Activated CD4-positive, alpha-beta memory T cell treated with anti-CD3 and anti-CD28 coated beads, Interleukin-2, amount 10 ng/mL, durations not matched to agents 7 days and 5 days (primary cell): ENCODE results near the gene CLEC4F. TPM values are rescaled to one million over a fixed set of nuclear protein-coding genes. Genes with fewer than 3 reads are reported as not detected.

Experiments used
- CTCF ChIA-PET: fragments of 350-600 bp; sonication (Branson Sonifier 250); formaldehyde crosslinking; loops from one replicate; lab custom pipeline; 2021; ENCODE audit warnings: antibody characterized with exemption, inconsistent platforms; lab: Charles Lee
- POLR2A ChIA-PET: fragments of 350-600 bp; sonication (Branson Sonifier 250); formaldehyde crosslinking; loops from one replicate; lab custom pipeline; 2021; ENCODE audit warnings: antibody characterized with exemption; lab: Charles Lee
- DNase-seq: peaks from one replicate; pipeline ENCODE4 v3.0.0-alpha.2; 2020
- H3K27ac Mint-ChIP-seq: one replicate; pipeline ENCODE4 v1.8.0; 2021; ENCODE audit warnings: mild to moderate bottlenecking, mixed read lengths
- H3K27me3 Mint-ChIP-seq: one replicate; pipeline ENCODE4 v1.8.0; 2021; ENCODE audit warnings: mixed read lengths
- H3K36me3 Mint-ChIP-seq: one replicate; pipeline ENCODE4 v1.8.0; 2021; ENCODE audit warnings: low read depth, mixed read lengths
- H3K4me1 Mint-ChIP-seq: one replicate; pipeline ENCODE4 v1.8.0; 2021; ENCODE audit warnings: mixed read lengths
- H3K4me3 Mint-ChIP-seq: one replicate; pipeline ENCODE4 v1.8.0; 2021; ENCODE audit warnings: mild to moderate bottlenecking, mixed read lengths
- H3K9me3 Mint-ChIP-seq: one replicate; pipeline ENCODE4 v1.8.0; 2021; ENCODE audit warnings: mixed read lengths
- total RNA-seq, 2 experiments: library from RNA; stranded (reverse); gene quantifications; one replicate each; pipeline ENCODE4 v1.2.3, GENCODE V29; 2021

Gene CLEC4F
- not detected for total RNA-seq

DNA sequence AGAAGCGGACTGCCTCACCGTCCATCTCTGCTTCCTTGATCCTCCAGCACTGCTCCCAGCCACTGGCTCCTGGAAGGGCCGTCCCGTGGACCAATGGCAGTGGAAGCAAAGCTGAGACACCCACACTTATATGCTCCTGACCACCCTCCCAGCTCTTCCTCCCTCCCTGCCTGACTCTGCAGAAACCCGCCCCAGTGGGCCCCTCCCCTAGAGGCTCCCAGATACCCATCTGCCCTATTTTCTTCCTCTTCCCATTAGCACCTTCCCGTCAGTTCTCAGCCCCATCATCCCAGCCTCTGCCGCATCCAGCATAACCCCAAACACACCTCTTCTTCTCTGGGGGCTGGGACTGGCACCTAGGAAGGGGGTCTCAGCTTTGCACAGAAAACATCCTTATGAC, at the start of gene CLEC4F:
Gene CLEC4F (minus strand): TSS at position 101 of the 400 bp plus-strand sequence. CDS start 76 bp downstream, at position 25.
- DNase-seq, result no peak
- H3K4me3 Mint-ChIP-seq, result no peak within 1 kb of the TSS
- ChIA-PET CTCF (no interaction called here), POLR2A (no interaction called here)
- H3K4me1 Mint-ChIP-seq, result peaks cover 32% of the 10 kb centered on the region
- H3K36me3 Mint-ChIP-seq, result no peaks in the 10 kb centered on the region
- H3K27ac Mint-ChIP-seq, result no peak within 1 kb of the TSS
- H3K27me3 Mint-ChIP-seq, result peaks cover 4% of the 10 kb centered on the region
- H3K9me3 Mint-ChIP-seq, result no peaks in the 10 kb centered on the region

DNA sequence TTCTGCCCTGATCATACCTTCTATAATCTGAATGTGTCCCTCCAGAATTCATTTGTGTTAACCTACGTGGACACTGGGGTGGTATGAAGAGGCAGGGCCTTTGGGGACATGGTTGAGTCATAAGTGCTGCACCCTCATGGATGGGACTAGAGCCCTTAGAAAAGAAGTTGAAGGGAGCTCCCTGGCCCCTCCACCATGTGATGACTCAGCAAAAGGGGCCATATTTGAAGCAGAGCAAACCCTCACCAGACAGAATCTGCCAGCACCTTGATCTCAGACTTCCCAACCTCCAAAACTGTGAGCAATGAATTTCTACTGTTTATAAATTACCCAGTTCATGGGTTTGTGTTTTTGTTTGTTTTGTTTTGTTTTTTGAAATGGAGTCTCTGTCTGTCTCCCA, 48.6 kb upstream of the CLEC4F start:
- Mint-ChIP-seq H3K36me3 (no peaks in the 10 kb centered on the region), H3K27ac (no peak overlapping the region), H3K27me3 (peaks cover 38% of the 10 kb centered on the region), H3K4me1 (no peaks in the 10 kb centered on the region), H3K4me3 (no peak overlapping the region), H3K9me3 (no peaks in the 10 kb centered on the region)
- no peak for DNase-seq
- POLR2A ChIA-PET, result no interaction called here
- CTCF ChIA-PET, result interaction anchor here (4.2 to 4.5 kb wide), 2 partner anchors 50 to 78 kb away, joined by 37 to 54 read pairs; no protein-coding TSS in a partner anchor

- Mint-ChIP-seq H3K9me3 (no peaks in the 10 kb centered on the region), H3K4me1 (no peaks in the 10 kb centered on the region), H3K27me3 (peaks cover 57% of the 10 kb centered on the region), H3K4me3 (no peak overlapping the region), H3K27ac (no peak overlapping the region), H3K36me3 (no peaks in the 10 kb centered on the region)
- peak; percentile 69 for DNase-seq
- ChIA-PET CTCF (interaction anchor here (0.5 to 4.2 kb wide), 10 partner anchors 9 to 559 kb away, joined by 3 to 24 read pairs (median 4); no protein-coding TSS in a partner anchor), POLR2A (no interaction called here)
Observed at GRCh38 chr2:70861777-70862625, 41.6 kb upstream of the CLEC4F start.

GRCh38 chr2:70855667-70856066, 35.3 kb upstream of the CLEC4F start:
- CTCF ChIA-PET, result interaction anchor here (0.6 kb wide), 1 partner anchor 190 kb away, joined by 5 read pairs; no protein-coding TSS in a partner anchor

GRCh38 chr2:70854411-70854810, 34.0 kb upstream of the CLEC4F start:
- POLR2A ChIA-PET, result no interaction called here
- no peak overlapping the region for H3K27ac Mint-ChIP-seq
- CTCF ChIA-PET, result no interaction called here
- peaks cover 25% of the 10 kb centered on the region for H3K27me3 Mint-ChIP-seq
- H3K9me3 Mint-ChIP-seq, result no peaks in the 10 kb centered on the region
- H3K4me3 Mint-ChIP-seq, result no peak overlapping the region
- H3K36me3 Mint-ChIP-seq, result no peaks in the 10 kb centered on the region
- peaks cover 26% of the 10 kb centered on the region for H3K4me1 Mint-ChIP-seq
- no peak for DNase-seq

More at GRCh38 chr2:70855667-70856066, 35.3 kb upstream of the CLEC4F start:
- no peak for DNase-seq
- H3K4me3 Mint-ChIP-seq, result no peak overlapping the region
- H3K27me3 Mint-ChIP-seq, result peaks cover 36% of the 10 kb centered on the region
- H3K27ac Mint-ChIP-seq, result no peak overlapping the region
- H3K9me3 Mint-ChIP-seq, result no peaks in the 10 kb centered on the region
- no peaks in the 10 kb centered on the region for H3K36me3 Mint-ChIP-seq
- POLR2A ChIA-PET, result no interaction called here
- peaks cover 22% of the 10 kb centered on the region for H3K4me1 Mint-ChIP-seq

DNA sequence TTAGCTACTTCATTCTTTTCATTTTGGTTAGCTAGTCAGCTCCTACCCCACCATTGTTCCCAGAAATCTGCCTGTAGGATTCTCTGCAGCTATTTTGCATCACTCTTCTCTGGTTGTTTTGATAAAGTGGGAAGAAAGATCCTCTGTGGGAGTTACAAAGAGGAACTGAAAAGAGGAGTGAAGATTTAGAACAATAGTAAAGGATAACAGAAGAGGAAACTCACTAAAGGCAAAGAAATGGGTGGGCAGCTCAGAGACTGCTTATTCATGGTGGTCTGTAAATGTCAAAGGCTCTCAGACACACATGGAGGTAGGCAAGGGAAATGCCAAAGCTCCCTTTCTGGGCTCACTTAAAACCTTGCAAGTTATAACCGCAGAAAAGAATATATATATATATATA, 32.4 kb upstream of the CLEC4F start:
- Mint-ChIP-seq H3K4me1 (peaks cover 26% of the 10 kb centered on the region), H3K27me3 (peaks cover 14% of the 10 kb centered on the region), H3K4me3 (no peak overlapping the region), H3K36me3 (no peaks in the 10 kb centered on the region), H3K9me3 (no peaks in the 10 kb centered on the region), H3K27ac (no peak overlapping the region)
- no peak for DNase-seq
- ChIA-PET POLR2A (no interaction called here), CTCF (interaction anchor here (1.2 to 1.3 kb wide), 2 partner anchors 8 to 18 kb away, joined by 4 read pairs; no protein-coding TSS in a partner anchor)

- peak overlapping the region; percentile 62 for H3K27ac Mint-ChIP-seq
- H3K36me3 Mint-ChIP-seq, result no peaks in the 10 kb centered on the region
- no peak overlapping the region for H3K4me3 Mint-ChIP-seq
- no peaks in the 10 kb centered on the region for H3K9me3 Mint-ChIP-seq
- DNase-seq, result peak; percentile 45
- POLR2A ChIA-PET, result no interaction called here
- peaks cover 13% of the 10 kb centered on the region for H3K27me3 Mint-ChIP-seq
- CTCF ChIA-PET, result interaction anchor here (0.7 to 1.3 kb wide), 2 partner anchors 10 to 20 kb away, joined by 3 to 4 read pairs; no protein-coding TSS in a partner anchor
- H3K4me1 Mint-ChIP-seq, result peaks cover 26% of the 10 kb centered on the region
Observed at GRCh38 chr2:70851704-70852103, 31.3 kb upstream of the CLEC4F start.

DNA sequence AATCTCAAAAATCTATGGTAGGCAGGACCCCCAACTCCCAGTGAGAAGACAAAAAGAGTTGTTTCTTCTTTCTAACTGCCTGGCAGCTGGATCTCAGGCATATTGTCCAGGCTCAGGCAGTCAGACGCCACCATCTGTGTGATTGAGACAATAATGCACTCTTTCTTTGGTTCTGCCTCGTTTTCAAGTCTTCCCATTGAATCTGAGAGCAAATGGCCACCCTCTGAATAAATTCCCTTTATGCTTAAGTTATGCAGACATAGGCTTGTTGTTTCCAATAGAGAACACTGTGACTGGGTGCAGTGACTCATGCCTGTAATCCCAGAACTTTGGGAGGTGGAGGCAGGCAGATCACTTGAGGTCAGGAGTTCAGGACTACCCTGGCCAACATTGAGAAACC, 30.5 kb upstream of the CLEC4F start:
- Mint-ChIP-seq H3K27me3 (peaks cover 14% of the 10 kb centered on the region), H3K36me3 (peaks cover 2% of the 10 kb centered on the region), H3K27ac (peak overlapping the region; percentile 17), H3K9me3 (no peaks in the 10 kb centered on the region), H3K4me1 (peaks cover 26% of the 10 kb centered on the region), H3K4me3 (no peak overlapping the region)
- ChIA-PET CTCF (interaction anchor here (1.2 to 1.7 kb wide), 2 partner anchors 10 to 19 kb away, joined by 3 read pairs; no protein-coding TSS in a partner anchor), POLR2A (no interaction called here)
- no peak for DNase-seq

GRCh38 chr2:70842401-70842800, 22.0 kb upstream of the CLEC4F start:
- no peak overlapping the region for H3K27ac Mint-ChIP-seq
- POLR2A ChIA-PET, result no interaction called here
- CTCF ChIA-PET, result no interaction called here
- H3K36me3 Mint-ChIP-seq, result peaks cover 5% of the 10 kb centered on the region
- peaks cover 36% of the 10 kb centered on the region for H3K27me3 Mint-ChIP-seq
- no peaks in the 10 kb centered on the region for H3K4me1 Mint-ChIP-seq
- no peak overlapping the region for H3K4me3 Mint-ChIP-seq
- DNase-seq, result no peak
- no peaks in the 10 kb centered on the region for H3K9me3 Mint-ChIP-seq

DNA sequence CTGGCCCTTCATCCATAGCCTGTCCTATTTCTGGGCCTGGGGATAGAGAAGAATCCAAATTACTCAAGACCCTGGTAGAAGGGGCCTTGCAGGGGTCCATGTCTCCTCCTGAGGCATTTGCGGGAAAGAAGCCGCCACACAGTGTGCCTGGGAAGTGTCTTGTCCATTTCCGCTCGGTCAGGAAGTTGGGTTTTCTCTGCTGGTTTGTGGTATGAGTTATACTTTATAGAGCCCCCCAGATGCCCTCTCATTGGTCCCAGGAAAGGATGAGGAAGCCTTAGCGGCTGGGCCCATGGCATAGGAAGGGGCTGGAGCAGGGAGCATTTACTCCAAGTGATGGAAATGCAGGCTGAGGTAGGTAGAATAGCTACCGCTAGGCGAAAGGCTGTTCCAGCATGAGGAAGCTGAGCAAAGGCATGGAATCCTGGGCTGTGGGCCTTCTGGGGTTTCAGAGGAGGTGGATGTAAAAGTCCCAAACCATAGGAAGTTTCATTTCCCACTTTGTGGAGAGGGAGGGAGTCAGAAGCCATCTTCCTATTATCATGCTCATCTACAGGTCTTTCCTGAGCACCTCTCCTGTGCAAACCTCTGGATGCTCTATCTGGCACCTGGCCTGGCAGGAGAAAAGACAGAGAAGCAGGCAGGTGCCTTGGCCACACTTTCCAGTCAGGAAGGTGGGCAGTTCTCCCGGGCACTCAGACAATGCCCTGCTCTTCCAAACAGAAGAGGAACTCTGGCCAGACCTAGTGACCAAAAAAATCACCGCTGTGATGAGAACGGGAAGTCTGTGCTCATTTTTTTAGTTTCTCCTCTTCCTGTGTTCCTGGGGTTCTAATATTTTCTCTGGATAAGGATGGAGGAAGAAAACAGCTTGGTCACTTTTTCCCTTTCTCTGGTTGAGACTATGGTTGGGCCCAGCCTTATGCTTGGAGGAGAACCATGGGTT, 17.9 kb upstream of the CLEC4F start:
- ChIA-PET POLR2A (no interaction called here), CTCF (no interaction called here)
- H3K36me3 Mint-ChIP-seq, result no peaks in the 10 kb centered on the region
- H3K4me1 Mint-ChIP-seq, result no peaks in the 10 kb centered on the region
- H3K27ac Mint-ChIP-seq, result no peak overlapping the region
- H3K4me3 Mint-ChIP-seq, result no peak overlapping the region
- no peak for DNase-seq
- peaks cover 15% of the 10 kb centered on the region for H3K27me3 Mint-ChIP-seq
- no peaks in the 10 kb centered on the region for H3K9me3 Mint-ChIP-seq

DNA sequence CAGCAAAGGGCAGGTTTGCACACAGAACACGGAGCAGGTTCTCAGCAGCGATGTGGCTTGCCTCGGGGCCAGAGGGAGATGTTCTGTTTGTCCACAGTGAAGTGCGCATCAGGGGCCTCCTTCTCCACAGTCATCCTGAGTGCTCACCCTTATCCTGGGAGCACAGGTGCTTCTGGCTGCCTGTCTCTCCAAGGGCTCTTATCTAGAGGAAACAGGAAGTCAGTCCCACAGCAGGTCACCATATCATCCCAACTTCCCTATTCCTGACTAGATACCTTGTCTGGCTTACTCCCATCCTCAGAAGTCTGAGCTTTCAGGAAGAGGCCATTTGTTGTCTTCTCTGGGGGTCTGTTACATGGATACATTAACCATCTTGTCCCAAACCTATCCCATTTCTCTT, 15.2 kb upstream of the CLEC4F start, which contains the start of gene CD207:
Gene CD207 (minus strand): TSS at position 174 of the 400 bp plus-strand sequence. CDS start 40 bp downstream, at position 134.
- H3K27ac Mint-ChIP-seq, result no peak within 1 kb of the TSS
- ChIA-PET CTCF (no interaction called here), POLR2A (no interaction called here)
- no peak within 1 kb of the TSS for H3K4me3 Mint-ChIP-seq
- H3K36me3 Mint-ChIP-seq, result no peaks in the 10 kb centered on the region
- H3K4me1 Mint-ChIP-seq, result no peaks in the 10 kb centered on the region
- no peak for DNase-seq
- peaks cover 11% of the 10 kb centered on the region for H3K27me3 Mint-ChIP-seq
- no peaks in the 10 kb centered on the region for H3K9me3 Mint-ChIP-seq

- CTCF ChIA-PET, result no interaction called here
- Mint-ChIP-seq H3K36me3 (no peaks in the 10 kb centered on the region), H3K27me3 (peaks cover 14% of the 10 kb centered on the region), H3K27ac (no peak overlapping the region), H3K4me1 (peaks cover 2% of the 10 kb centered on the region), H3K9me3 (no peaks in the 10 kb centered on the region), H3K4me3 (no peak overlapping the region)
- POLR2A ChIA-PET, result no interaction called here
- no peak for DNase-seq
Observed at GRCh38 chr2:70834881-70835280, 14.5 kb upstream of the CLEC4F start.
